HL-60 (cell line): ENCODE data around the gene BMP8B.

Experiments
- DNase-seq, 2 experiments: peaks; one replicate each; pipeline ENCODE4 v3.0.0-alpha.2; 2010 to 2020; ENCODE audit warnings: low read depth in 1 of 2, low spot score in 1 of 2
- H3K27ac ChIP-seq: fragments of 250-450 bp; sonication (Bioruptor Pico); replicated peaks from 2 replicates; pipeline ENCODE4 v1.5.1; 2020; ENCODE audit warnings: mild to moderate bottlenecking, moderate library complexity
- H3K27me3 ChIP-seq: fragments of 250-450 bp; sonication (Bioruptor Pico); 2 replicates; pipeline ENCODE4 v1.5.1; 2021; ENCODE audit warnings: mild to moderate bottlenecking, moderate library complexity; ENCODE audit not compliant: insufficient read depth, poor library complexity, severe bottlenecking
- H3K4me3 ChIP-seq: replicated peaks from 2 replicates; pipeline ENCODE4 v1.5.1; 2011; ENCODE audit warnings: mild to moderate bottlenecking, control low read depth, low read length; ENCODE audit not compliant: insufficient read depth
- GABPA ChIP-seq: IDR thresholded peaks from 2 replicates; pipeline ENCODE4 v1.6.1; 2012; ENCODE audit warnings: low read depth
- POLR2AphosphoS5 ChIP-seq: IDR thresholded peaks from 2 replicates; pipeline ENCODE4 v1.6.1; 2012; ENCODE audit warnings: low read depth
- SPI1 ChIP-seq: IDR thresholded peaks from 2 replicates; pipeline ENCODE4 v1.6.1; 2012; ENCODE audit warnings: low read depth, mild to moderate bottlenecking, borderline replicate concordance
- TF ChIP-seq, protein P1 (sequence below): IDR thresholded peaks from one replicate; pipeline ENCODE4 v1.5.1; 2011; ENCODE audit warnings: low read length, control low read depth, inconsistent platforms; ENCODE audit not compliant: insufficient read depth
- TF ChIP-seq, protein P2 (sequence below): IDR thresholded peaks from 2 replicates; pipeline ENCODE4 v1.6.1; 2012; ENCODE audit warnings: low read depth; ENCODE audit not compliant: insufficient replicate concordance

Gene BMP8B

DNA sequence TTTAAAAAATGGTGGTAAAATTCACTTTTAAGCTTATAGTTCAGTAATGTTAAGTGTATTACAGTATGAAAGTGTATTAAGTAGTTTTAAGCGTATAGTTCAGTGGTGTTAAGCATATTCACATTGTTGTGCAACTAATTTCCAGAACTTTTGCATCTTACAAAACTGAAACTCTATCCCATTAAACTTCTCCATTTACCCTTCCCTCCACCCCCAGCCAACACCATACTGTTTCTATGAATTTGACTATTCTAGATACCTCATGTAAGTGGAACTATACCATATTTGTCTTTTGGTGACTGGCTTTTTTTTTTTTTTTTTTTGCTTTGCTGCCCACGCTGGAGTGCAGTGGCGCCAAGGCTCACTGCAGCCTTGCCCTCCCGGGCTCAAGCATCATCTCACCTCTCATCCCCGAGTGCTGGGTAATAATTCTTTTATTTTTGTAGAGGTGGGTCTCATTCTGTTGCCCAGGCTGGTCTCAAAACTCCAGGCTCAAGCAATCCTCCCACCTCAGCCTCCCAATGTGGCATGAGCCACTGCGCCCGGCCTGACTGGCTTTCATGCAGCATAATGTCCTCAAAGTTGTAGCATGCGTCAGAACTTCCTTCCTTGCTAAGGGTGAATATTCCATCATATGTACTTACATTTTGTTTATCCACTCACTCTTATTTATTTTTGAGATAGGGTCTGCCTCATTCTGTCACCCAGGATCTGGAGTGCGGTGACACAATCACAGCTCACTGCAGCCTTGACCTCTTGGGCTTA lies 45.1 kb upstream of the BMP8B start:
- no peak overlapping the region for H3K27ac ChIP-seq
- no peak for DNase-seq
- no peaks in the 10 kb centered on the region for H3K27me3 ChIP-seq
- H3K4me3 ChIP-seq = no peak overlapping the region
- TF ChIP-seq GABPA (no peak), POLR2AphosphoS5 (no peak), SPI1 (no peak)
- TF ChIP-seq, protein P1, sequence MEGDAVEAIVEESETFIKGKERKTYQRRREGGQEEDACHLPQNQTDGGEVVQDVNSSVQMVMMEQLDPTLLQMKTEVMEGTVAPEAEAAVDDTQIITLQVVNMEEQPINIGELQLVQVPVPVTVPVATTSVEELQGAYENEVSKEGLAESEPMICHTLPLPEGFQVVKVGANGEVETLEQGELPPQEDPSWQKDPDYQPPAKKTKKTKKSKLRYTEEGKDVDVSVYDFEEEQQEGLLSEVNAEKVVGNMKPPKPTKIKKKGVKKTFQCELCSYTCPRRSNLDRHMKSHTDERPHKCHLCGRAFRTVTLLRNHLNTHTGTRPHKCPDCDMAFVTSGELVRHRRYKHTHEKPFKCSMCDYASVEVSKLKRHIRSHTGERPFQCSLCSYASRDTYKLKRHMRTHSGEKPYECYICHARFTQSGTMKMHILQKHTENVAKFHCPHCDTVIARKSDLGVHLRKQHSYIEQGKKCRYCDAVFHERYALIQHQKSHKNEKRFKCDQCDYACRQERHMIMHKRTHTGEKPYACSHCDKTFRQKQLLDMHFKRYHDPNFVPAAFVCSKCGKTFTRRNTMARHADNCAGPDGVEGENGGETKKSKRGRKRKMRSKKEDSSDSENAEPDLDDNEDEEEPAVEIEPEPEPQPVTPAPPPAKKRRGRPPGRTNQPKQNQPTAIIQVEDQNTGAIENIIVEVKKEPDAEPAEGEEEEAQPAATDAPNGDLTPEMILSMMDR = no peak
- TF ChIP-seq, protein P2, sequence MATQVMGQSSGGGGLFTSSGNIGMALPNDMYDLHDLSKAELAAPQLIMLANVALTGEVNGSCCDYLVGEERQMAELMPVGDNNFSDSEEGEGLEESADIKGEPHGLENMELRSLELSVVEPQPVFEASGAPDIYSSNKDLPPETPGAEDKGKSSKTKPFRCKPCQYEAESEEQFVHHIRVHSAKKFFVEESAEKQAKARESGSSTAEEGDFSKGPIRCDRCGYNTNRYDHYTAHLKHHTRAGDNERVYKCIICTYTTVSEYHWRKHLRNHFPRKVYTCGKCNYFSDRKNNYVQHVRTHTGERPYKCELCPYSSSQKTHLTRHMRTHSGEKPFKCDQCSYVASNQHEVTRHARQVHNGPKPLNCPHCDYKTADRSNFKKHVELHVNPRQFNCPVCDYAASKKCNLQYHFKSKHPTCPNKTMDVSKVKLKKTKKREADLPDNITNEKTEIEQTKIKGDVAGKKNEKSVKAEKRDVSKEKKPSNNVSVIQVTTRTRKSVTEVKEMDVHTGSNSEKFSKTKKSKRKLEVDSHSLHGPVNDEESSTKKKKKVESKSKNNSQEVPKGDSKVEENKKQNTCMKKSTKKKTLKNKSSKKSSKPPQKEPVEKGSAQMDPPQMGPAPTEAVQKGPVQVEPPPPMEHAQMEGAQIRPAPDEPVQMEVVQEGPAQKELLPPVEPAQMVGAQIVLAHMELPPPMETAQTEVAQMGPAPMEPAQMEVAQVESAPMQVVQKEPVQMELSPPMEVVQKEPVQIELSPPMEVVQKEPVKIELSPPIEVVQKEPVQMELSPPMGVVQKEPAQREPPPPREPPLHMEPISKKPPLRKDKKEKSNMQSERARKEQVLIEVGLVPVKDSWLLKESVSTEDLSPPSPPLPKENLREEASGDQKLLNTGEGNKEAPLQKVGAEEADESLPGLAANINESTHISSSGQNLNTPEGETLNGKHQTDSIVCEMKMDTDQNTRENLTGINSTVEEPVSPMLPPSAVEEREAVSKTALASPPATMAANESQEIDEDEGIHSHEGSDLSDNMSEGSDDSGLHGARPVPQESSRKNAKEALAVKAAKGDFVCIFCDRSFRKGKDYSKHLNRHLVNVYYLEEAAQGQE = no peak

DNA sequence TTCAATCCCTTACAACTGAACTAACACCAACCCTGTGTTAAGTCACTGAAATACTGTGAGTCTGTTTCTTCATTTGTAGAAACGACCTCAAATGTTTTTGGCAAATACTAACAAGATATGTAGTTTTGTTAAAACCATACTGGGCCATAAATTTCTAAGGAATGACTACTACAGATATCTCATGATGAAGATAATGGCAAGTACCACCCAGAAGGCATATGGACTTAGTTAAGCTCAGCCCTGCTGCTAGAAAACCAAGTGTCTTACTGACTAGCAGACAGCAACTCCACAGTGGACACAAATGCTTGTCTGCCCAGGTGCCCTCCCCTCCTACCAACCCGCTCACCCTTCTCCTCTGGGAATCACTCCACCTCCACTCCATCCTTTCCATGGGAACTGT lies 44.5 kb upstream of the BMP8B start:
- no peaks in the 10 kb centered on the region for H3K27me3 ChIP-seq
- H3K27ac ChIP-seq = no peak overlapping the region
- H3K4me3 ChIP-seq = no peak overlapping the region
- no peak for DNase-seq
- TF ChIP-seq, protein P2 = no peak
- TF ChIP-seq POLR2AphosphoS5 = no peak
- TF ChIP-seq GABPA = no peak

DNA sequence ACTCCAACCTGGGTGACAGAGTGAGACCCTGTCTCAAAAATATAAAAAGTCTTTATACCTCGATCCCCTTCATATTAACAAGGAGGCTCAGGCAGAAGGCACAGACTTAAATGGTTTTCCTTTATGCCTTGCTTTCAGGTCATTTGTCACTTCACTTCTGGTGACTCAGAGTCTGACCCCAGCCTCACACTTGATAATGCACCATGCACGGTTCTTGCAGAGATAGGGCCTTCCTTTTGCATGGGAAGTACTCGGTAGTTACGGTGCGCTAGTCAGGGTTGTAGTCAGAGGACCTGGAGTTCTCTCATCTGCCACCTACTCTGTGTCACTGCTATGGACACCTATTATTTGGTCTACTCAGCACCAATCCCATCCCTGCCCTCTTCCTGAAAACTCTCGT lies 43.6 kb upstream of the BMP8B start:
- TF ChIP-seq, protein P2 = no peak
- no peak for TF ChIP-seq GABPA
- TF ChIP-seq, protein P1 = no peak
- no peak for TF ChIP-seq SPI1
- no peak for TF ChIP-seq POLR2AphosphoS5
- Histone ChIP-seq H3K27ac (no peak overlapping the region), H3K4me3 (no peak overlapping the region), H3K27me3 (no peaks in the 10 kb centered on the region)
- DNase-seq = no peak
